IMR-90 (cell line): ENCODE results near the gene RAPGEF3. TPM values are rescaled to one million over a fixed set of nuclear protein-coding genes. Genes with fewer than 3 reads are reported as not detected.

Source experiments
- ATAC-seq: fragments of 200-7000 bp; cut with Tn5 transposase; 2 replicates; pipeline ENCODE4 v1.9.1; 2020; ENCODE audit warnings: low read depth, mild to moderate bottlenecking, moderate library complexity
- BruUV-seq: library from RNA; stranded (reverse); fragments of 400-500 nt; replicated peaks from 2 replicates; lab custom pipeline; 2021; lab: Mats Ljungman, UMichigan
- CTCF ChIA-PET: fragments of 300-600 bp; formaldehyde crosslinking; extraction: SDS; loops from one replicate; lab custom pipeline; 2021; ENCODE audit warnings: antibody characterized with exemption; lab: Yijun Ruan, JAX
- POLR2A ChIA-PET: fragments of 300-600 bp; sonication (Branson Sonifier 250); formaldehyde crosslinking; loops from one replicate; lab custom pipeline; 2022; ENCODE audit warnings: antibody characterized with exemption; ENCODE audit not compliant: unreplicated experiment; lab: Charles Lee
- DNase-seq: peaks from one replicate; pipeline ENCODE4 v3.0.0; 2013
- H2AFZ ChIP-seq: replicated peaks from 2 replicates; pipeline ENCODE3; 2013; ENCODE audit warnings: low read length, mild to moderate bottlenecking; ENCODE audit not compliant: poor library complexity
- H2AK5ac ChIP-seq: 2 replicates; pipeline ENCODE4 v1.6.1; 2013; ENCODE audit warnings: low read depth, low read length, inconsistent platforms
- H2AK9ac ChIP-seq: replicated peaks from 2 replicates; pipeline ENCODE3; 2013; ENCODE audit warnings: mild to moderate bottlenecking, low read depth, low read length, moderate library complexity; ENCODE audit not compliant: poor library complexity
- H2BK120ac ChIP-seq: 2 replicates; pipeline ENCODE4 v1.6.1; 2013; ENCODE audit warnings: low read depth, low read length, inconsistent platforms
- H2BK15ac ChIP-seq: 3 replicates; pipeline ENCODE4 v1.6.1; 2013; ENCODE audit warnings: low read depth, low read length, inconsistent platforms
- H2BK20ac ChIP-seq: 2 replicates; pipeline ENCODE4 v1.6.1; 2013; ENCODE audit warnings: low read depth, mild to moderate bottlenecking, inconsistent platforms, low read length, moderate library complexity
- H2BK5ac ChIP-seq: 2 replicates; pipeline ENCODE4 v1.6.1; 2013; ENCODE audit warnings: mild to moderate bottlenecking, low read depth, low read length, inconsistent platforms; ENCODE audit not compliant: poor library complexity, severe bottlenecking
- H3K14ac ChIP-seq: replicated peaks from 2 replicates; pipeline ENCODE4 v1.6.1; 2013; ENCODE audit warnings: low read depth, low read length, inconsistent platforms
- H3K18ac ChIP-seq: 2 replicates; pipeline ENCODE4 v1.6.1; 2013; ENCODE audit warnings: low read depth, low read length, control low read depth
- H3K23ac ChIP-seq: 2 replicates; pipeline ENCODE4 v1.6.1; 2013; ENCODE audit warnings: low read depth, low read length, inconsistent platforms
- H3K27ac ChIP-seq: 2 replicates; pipeline ENCODE4 v1.5.1; 2013; ENCODE audit warnings: mild to moderate bottlenecking, control low read depth, low read length; ENCODE audit not compliant: insufficient read depth
- H3K27me3 ChIP-seq: 2 replicates; pipeline ENCODE4 v1.6.1; 2013; ENCODE audit warnings: low read length; ENCODE audit not compliant: control insufficient read depth, insufficient read depth
- H3K36me3 ChIP-seq: 2 replicates; pipeline ENCODE4 v1.6.1; 2013; ENCODE audit warnings: low read length, mixed read lengths; ENCODE audit not compliant: control insufficient read depth, insufficient read depth
- H3K4ac ChIP-seq: 2 replicates; pipeline ENCODE4 v1.6.1; 2013; ENCODE audit warnings: low read depth, low read length, inconsistent platforms
- H3K4me1 ChIP-seq: 2 replicates; pipeline ENCODE4 v1.6.1; 2013; ENCODE audit warnings: low read length, mixed read lengths; ENCODE audit not compliant: control insufficient read depth, insufficient read depth
- H3K4me2 ChIP-seq: 2 replicates; pipeline ENCODE4 v1.6.1; 2013; ENCODE audit warnings: low read depth, mild to moderate bottlenecking, control low read depth, low read length, moderate library complexity
- H3K4me3 ChIP-seq: 2 replicates; pipeline ENCODE4 v1.5.1; 2013; ENCODE audit warnings: low read depth, mild to moderate bottlenecking, control low read depth, low read length, moderate library complexity; ENCODE audit not compliant: insufficient read depth
- H3K56ac ChIP-seq: 2 replicates; pipeline ENCODE4 v1.6.1; 2013; ENCODE audit warnings: low read length, inconsistent platforms; ENCODE audit not compliant: insufficient read depth; ENCODE audit errors: extremely low read depth
- H3K79me1 ChIP-seq, 2 experiments: 2 replicates each; pipeline ENCODE4 v1.6.1; 2013; ENCODE audit warnings: low read length in 2 of 2, inconsistent platforms in 1 of 2, low read depth in 1 of 2
- H3K9ac ChIP-seq: 2 replicates; pipeline ENCODE4 v1.6.1; 2013; ENCODE audit warnings: low read depth, low read length, control low read depth
- H3K9me1 ChIP-seq: 2 replicates; pipeline ENCODE4 v1.6.1; 2013; ENCODE audit warnings: low read length, inconsistent platforms; ENCODE audit not compliant: insufficient read depth
- H3K9me3 ChIP-seq: 2 replicates; pipeline ENCODE4 v1.6.1; 2013; ENCODE audit warnings: low read length; ENCODE audit not compliant: control insufficient read depth, insufficient read depth
- H4K20me1 ChIP-seq: 2 replicates; pipeline ENCODE4 v1.6.1; 2013; ENCODE audit warnings: low read length, inconsistent platforms; ENCODE audit not compliant: insufficient read depth
- H4K5ac ChIP-seq: 2 replicates; pipeline ENCODE4 v1.6.1; 2013; ENCODE audit warnings: mild to moderate bottlenecking, low read depth, low read length, control low read depth
- H4K8ac ChIP-seq, 2 experiments: 2 replicates each; pipeline ENCODE4 v1.6.1; 2013; ENCODE audit warnings: low read depth in 2 of 2, low read length in 2 of 2, control low read depth in 1 of 2, inconsistent platforms in 1 of 2
- H4K91ac ChIP-seq: 2 replicates; pipeline ENCODE4 v1.6.1; 2013; ENCODE audit warnings: low read depth, low read length, inconsistent platforms; ENCODE audit not compliant: insufficient read depth
- CEBPB ChIP-seq: IDR thresholded peaks from 2 replicates; pipeline ENCODE4 v1.6.1; 2012; ENCODE audit warnings: low read depth, low read length, improper control_type of control experiment
- WGBS, 2 experiments: methylation state at CpG; one replicate each; pipeline versions ENCODE4 v1.1.5 to v1.1.7; 2013; ENCODE audit warnings: missing lambda C conversion rate in 2 of 2; ENCODE audit not compliant: insufficient read length in 1 of 2; ENCODE audit errors: extremely low coverage in 2 of 2; 5-methylcytosine and 5-hydroxymethylcytosine counted together
- dilution Hi-C: fragments of 300-500 bp; cut with HindIII; formaldehyde crosslinking; loops from one replicate; pipeline ENCODE4 v1.14.3; 2018; ENCODE audit warnings: low sequenced_read_pairs; ENCODE audit not compliant: unreplicated experiment
- in situ Hi-C: fragments of 300-500 bp; cut with MboI; formaldehyde crosslinking; loops from 3 replicates; pipeline ENCODE4 v1.14.3; 2019; ENCODE audit warnings: low sequenced_read_pairs, inconsistent platforms, mixed read lengths
- intact Hi-C: fragments of 100-400 bp; cut with micrococcal nuclease; formaldehyde crosslinking; loops from 2 replicates; pipeline ENCODE4 v1.10.0; 2022
- polyA plus RNA-seq, 3 experiments: library from polyadenylated mRNA; depleted of rRNA; stranded (reverse); fragments of >200 nt; gene quantifications; 2 replicates each; pipeline ENCODE4 v1.2.3, GENCODE V29; 2012; ENCODE audit warnings: low replicate concordance in 1 of 3
- total RNA-seq: library from RNA; depleted of rRNA; stranded (reverse); fragments of >200 nt; gene quantifications from 2 replicates; pipeline ENCODE4 v1.2.3, GENCODE V29; 2012
- TF ChIP-seq, protein P1 (sequence below): fragments of 150-350 bp; IDR thresholded peaks from 2 replicates; pipeline ENCODE4 v1.6.1; 2017; ENCODE audit warnings: mild to moderate bottlenecking, antibody characterized with exemption, low read length, low read depth

Gene RAPGEF3
- total and polyA plus RNA-seq, 2 of the 4 experiments (the other 2 are of a cell fraction) = 1.3 to 2.0 TPM

DNA sequence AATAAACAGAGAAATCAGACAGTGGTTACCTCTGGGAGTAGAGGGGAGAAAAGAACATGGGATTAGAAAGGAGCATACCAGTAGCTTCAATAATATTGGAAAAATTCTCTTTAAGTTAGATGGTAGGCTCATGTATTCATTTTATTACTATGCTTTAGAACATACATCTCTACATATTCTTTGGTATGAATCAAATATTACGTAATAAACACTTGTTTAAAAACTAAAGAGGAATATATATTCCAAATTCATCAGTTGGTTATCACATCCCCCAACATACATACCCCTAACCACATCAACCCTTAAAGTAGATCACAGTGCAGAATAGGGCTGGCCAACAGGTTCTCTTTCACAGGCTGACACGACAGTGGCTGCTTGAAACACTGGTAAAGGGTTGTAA, 58.4 kb downstream of the RAPGEF3 start:
- no peak overlapping the region for H3K56ac ChIP-seq

More for the DNA sequence above, 58.4 kb downstream of the RAPGEF3 start:
- Histone ChIP-seq H4K91ac (no peak overlapping the region), H3K18ac (no peak overlapping the region), H3K9ac (no peak overlapping the region), H2AFZ (no peak overlapping the region), H2AK9ac (no peak overlapping the region), H3K36me3 (peaks cover 8% of the 10 kb centered on the region), H3K79me1 (peaks cover 17 to 44% of the 10 kb centered on the region in 2 experiments), H3K4me2 (no peak overlapping the region), H2BK15ac (no peak overlapping the region), H4K20me1 (peaks cover 4% of the 10 kb centered on the region; the same call in 1 of the 2 replicates), H4K5ac (no peak overlapping the region), H2BK5ac (no peak overlapping the region), H3K4me1 (no peaks in the 10 kb centered on the region; the same call in 1 of the 2 replicates), H3K23ac (no peak overlapping the region), H3K4ac (no peak overlapping the region), H4K8ac (no peak overlapping the region), H2BK120ac (no peak overlapping the region), H3K27me3 (no peaks in the 10 kb centered on the region), H3K9me3 (no peaks in the 10 kb centered on the region), H2BK20ac (no peak overlapping the region), H3K4me3 (no peak overlapping the region), H3K27ac (no peak overlapping the region), H2AK5ac (no peak overlapping the region), H3K14ac (no peak overlapping the region), H3K9me1 (peaks cover 9% of the 10 kb centered on the region; the same call in 1 of the 2 replicates)
- CTCF ChIA-PET = no interaction called here
- ATAC-seq (no peak), DNase-seq (no peak)
- dilution Hi-C loops = no loop called here
- BruUV-seq = no TSS peak
- 100% methylated on average over 1 of the region's 2 CpGs; no CpG with 5 or more reads in 1 of the 2 experiments for WGBS, 2 experiments
- TF ChIP-seq CEBPB = peak; percentile 60
- TF ChIP-seq, protein P1, sequence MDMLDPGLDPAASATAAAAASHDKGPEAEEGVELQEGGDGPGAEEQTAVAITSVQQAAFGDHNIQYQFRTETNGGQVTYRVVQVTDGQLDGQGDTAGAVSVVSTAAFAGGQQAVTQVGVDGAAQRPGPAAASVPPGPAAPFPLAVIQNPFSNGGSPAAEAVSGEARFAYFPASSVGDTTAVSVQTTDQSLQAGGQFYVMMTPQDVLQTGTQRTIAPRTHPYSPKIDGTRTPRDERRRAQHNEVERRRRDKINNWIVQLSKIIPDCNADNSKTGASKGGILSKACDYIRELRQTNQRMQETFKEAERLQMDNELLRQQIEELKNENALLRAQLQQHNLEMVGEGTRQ = no peak
- in situ Hi-C loops = no loop called here
- intact Hi-C loops = no loop called here
- POLR2A ChIA-PET = no interaction called here
